ENCODE data around the gene FMO2. TPM values are rescaled to one million over a fixed set of nuclear protein-coding genes. Genes with fewer than 3 reads are reported as not detected.
A peak's percentile ranks its signal among the peaks of the same experiment; 100 is the strongest.

The FMO2 gene
- total RNA-seq, 1 donor from 2014 or later, result 288 TPM

- no peaks in the 10 kb centered on the region for H3K4me1 ChIP-seq
- no peaks in the 10 kb centered on the region for H3K36me3 ChIP-seq
- H3K9me3 ChIP-seq, result no peaks in the 10 kb centered on the region
- intact Hi-C loops (cut with DNase I), result no loop called here
- H3K27ac ChIP-seq, result no peak overlapping the region
- H3K4me3 ChIP-seq, result no peak overlapping the region
- H3K27me3 ChIP-seq (ENCODE audit: low read depth), result no peaks in the 10 kb centered on the region
- no peak for DNase-seq
- peak; percentile 34 to 86 for ATAC-seq
- no peak for TF ChIP-seq CTCF (IDR thresholded peaks at IDR 0.05)
These were observed 29.6 kb upstream of the FMO2 start for GRCh38 chr1:171155484-171155883.

GRCh38 chr1:171158096-171158495 lies 27.0 kb upstream of the FMO2 start:
- H3K27ac ChIP-seq, result no peak overlapping the region

GRCh38 chr1:171158551-171158950 lies 26.5 kb upstream of the FMO2 start:
- no peaks in the 10 kb centered on the region for H3K36me3 ChIP-seq
- no peak for TF ChIP-seq CTCF (IDR thresholded peaks at IDR 0.05)
- intact Hi-C loops (cut with DNase I), result no loop called here
- no peaks in the 10 kb centered on the region for H3K4me1 ChIP-seq
- no peak overlapping the region for H3K4me3 ChIP-seq
- H3K27me3 ChIP-seq (ENCODE audit: low read depth), result no peaks in the 10 kb centered on the region
- ATAC-seq (no peak), DNase-seq (no peak)
- H3K27ac ChIP-seq, result no peak overlapping the region
- H3K9me3 ChIP-seq, result no peaks in the 10 kb centered on the region

More at GRCh38 chr1:171158096-171158495, 27.0 kb upstream of the FMO2 start:
- H3K4me1 ChIP-seq, result no peaks in the 10 kb centered on the region
- DNase-seq, result no peak
- intact Hi-C loops (cut with DNase I), result no loop called here
- no peaks in the 10 kb centered on the region for H3K27me3 ChIP-seq (ENCODE audit: low read depth)
- ATAC-seq, result no peak
- no peaks in the 10 kb centered on the region for H3K36me3 ChIP-seq
- no peaks in the 10 kb centered on the region for H3K9me3 ChIP-seq
- no peak overlapping the region for H3K4me3 ChIP-seq
- no peak for TF ChIP-seq CTCF (IDR thresholded peaks at IDR 0.05)

- Histone ChIP-seq H3K9me3 (no peaks in the 10 kb centered on the region), H3K27me3 (ENCODE audit: low read depth) (no peaks in the 10 kb centered on the region), H3K4me1 (no peaks in the 10 kb centered on the region), H3K4me3 (no peak overlapping the region), H3K36me3 (no peaks in the 10 kb centered on the region), H3K27ac (no peak overlapping the region)
- no peak for ATAC-seq
- intact Hi-C loops (cut with DNase I), result no loop called here
- TF ChIP-seq CTCF (IDR thresholded peaks at IDR 0.05), result no peak
- DNase-seq, result no peak
These were observed 26.0 kb upstream of the FMO2 start for GRCh38 chr1:171159148-171159547.

- Histone ChIP-seq H3K4me3 (no peak overlapping the region), H3K4me1 (no peaks in the 10 kb centered on the region), H3K9me3 (no peaks in the 10 kb centered on the region), H3K27me3 (ENCODE audit: low read depth) (no peaks in the 10 kb centered on the region), H3K27ac (no peak overlapping the region), H3K36me3 (no peaks in the 10 kb centered on the region)
- intact Hi-C loops (cut with DNase I), result no loop called here
- ATAC-seq (no peak), DNase-seq (no peak)
- no peak for TF ChIP-seq CTCF (IDR thresholded peaks at IDR 0.05)
These were observed 24.9 kb upstream of the FMO2 start for GRCh38 chr1:171160211-171160610.

Measured in lower lobe of right lung (tissue), 2 donors.